ENCODE data around the gene ANKRD23. TPM values are rescaled to one million over a fixed set of nuclear protein-coding genes. Genes with fewer than 3 reads are reported as not detected.

Gene ANKRD23
- total and polyA plus RNA-seq, 2 of the 4 experiments (the other 2 are of a cell fraction) = 0.54 to 1.5 TPM

- Histone ChIP-seq H3K4me2 (ENCODE audit: low read depth, low read length) (peak overlapping the region; percentile 1; the same call in 1 of the 2 replicates), H4K5ac (ENCODE audit: low read depth, low read length) (peak overlapping the region; percentile 72; the same call in 1 of the 2 replicates), H2BK120ac (ENCODE audit: low read depth, low read length) (no peak overlapping the region), H3K9me1 (ENCODE audit: insufficient read depth, low read length) (peaks cover 8% of the 10 kb centered on the region; the same call in 1 of the 2 replicates), H3K4ac (ENCODE audit: low read depth, low read length) (peak overlapping the region; percentile 44), H3K27ac (ENCODE audit: insufficient read depth, low read length) (no peak overlapping the region), H3K4me1 (ENCODE audit: control insufficient read depth, insufficient read depth, low read length) (peaks cover 10% of the 10 kb centered on the region; the same call in 1 of the 2 replicates), H2AK5ac (ENCODE audit: low read depth, low read length) (0 out of 2 replicates have a peak overlapping the region, but pooled peaks have one; percentile 66), H2AK9ac (replicated peaks; ENCODE audit: low read depth, low read length, poor library complexity) (peak overlapping the region; percentile 43), H2BK5ac (ENCODE audit: low read depth, low read length, poor library complexity, severe bottlenecking) (no peak overlapping the region), H2BK20ac (ENCODE audit: low read depth, low read length) (no peak overlapping the region), H3K18ac (ENCODE audit: low read depth, low read length) (no peak overlapping the region; the same call in 1 of the 2 replicates), H3K23ac (ENCODE audit: low read depth, low read length) (0 out of 2 replicates have a peak overlapping the region, but pooled peaks have one; percentile 23), H3K36me3 (ENCODE audit: control insufficient read depth, insufficient read depth, low read length) (peaks cover 21% of the 10 kb centered on the region), H3K9me3 (ENCODE audit: control insufficient read depth, insufficient read depth, low read length) (no peaks in the 10 kb centered on the region), H3K9ac (ENCODE audit: low read depth, low read length) (no peak overlapping the region; the same call in 1 of the 2 replicates), H4K20me1 (ENCODE audit: insufficient read depth, low read length) (no peaks in the 10 kb centered on the region), H4K8ac (ENCODE audit: low read depth in 2 of 2, low read length in 2 of 2) (peak overlapping the region; percentile 38 to 84; a peak in 3 of 4 replicates), H3K14ac (replicated peaks; ENCODE audit: low read depth, low read length) (peak overlapping the region; percentile 36; the same call in 1 of the 2 replicates), H2AFZ (replicated peaks; ENCODE audit: low read length, poor library complexity) (peak overlapping the region; percentile 88), H3K79me1 (ENCODE audit: low read depth in 1 of 2, low read length in 2 of 2) (no peaks in the 10 kb centered on the region), H3K4me3 (ENCODE audit: insufficient read depth, low read depth, low read length) (no peak overlapping the region), H2BK15ac (ENCODE audit: low read depth, low read length) (no peak overlapping the region; the same call in 2 of the 3 replicates), H3K27me3 (ENCODE audit: control insufficient read depth, insufficient read depth, low read length) (no peaks in the 10 kb centered on the region), H4K91ac (ENCODE audit: insufficient read depth, low read depth, low read length) (no peak overlapping the region), H3K56ac (ENCODE audit: extremely low read depth, insufficient read depth, low read length) (no peak overlapping the region)
- BruUV-seq (replicated peaks) = TSS peak; percentile 56
- ATAC-seq (ENCODE audit: low read depth) (peak; percentile 79), DNase-seq (peak; percentile 64)
- dilution Hi-C loops (cut with HindIII; ENCODE audit: low sequenced_read_pairs, unreplicated experiment) (no loop called here), in situ Hi-C loops (cut with MboI; ENCODE audit: low sequenced_read_pairs) (no loop called here), intact Hi-C loops (cut with micrococcal nuclease) (no loop called here)
- WGBS, 2 experiments (ENCODE audit: extremely low coverage in 2 of 2, insufficient read length in 1 of 2) = 26% methylated on average over 10 of the region's 18 CpGs; no CpG with 5 or more reads in 1 of the 2 experiments
- POLR2A ChIA-PET (ENCODE audit: unreplicated experiment) = no interaction called here
- TF ChIP-seq MAZ (IDR thresholded peaks at IDR 0.05; ENCODE audit: borderline replicate concordance, low read depth, low read length) (no peak), ELK1 (IDR thresholded peaks at IDR 0.05; ENCODE audit: borderline replicate concordance, low read depth, low read length) (no peak), BHLHE40 (IDR thresholded peaks at IDR 0.05; ENCODE audit: low read depth, low read length) (no peak), USF2 (IDR thresholded peaks at IDR 0.05; ENCODE audit: low read depth, low read length) (no peak), RFX5 (IDR thresholded peaks at IDR 0.05; ENCODE audit: low read depth, low read length) (no peak), FOS (IDR thresholded peaks at IDR 0.05; ENCODE audit: low read depth, low read length) (no peak), CHD1 (IDR thresholded peaks at IDR 0.05; ENCODE audit: low read depth, low read length) (no peak), MXI1 (IDR thresholded peaks at IDR 0.05; ENCODE audit: borderline replicate concordance, low read depth, low read length) (no peak), NFE2L2 (IDR thresholded peaks at IDR 0.05; ENCODE audit: low read depth, low read length) (no peak), MAFK (IDR thresholded peaks at IDR 0.05; ENCODE audit: low read depth, low read length) (no peak), RAD21 (IDR thresholded peaks at IDR 0.05; ENCODE audit: low read length) (no peak), CEBPB (IDR thresholded peaks at IDR 0.05; ENCODE audit: low read depth, low read length) (no peak)
- CTCF ChIA-PET = interaction anchor here (0.9 kb wide), 1 partner anchor 9 kb away, joined by 5 read pairs; no protein-coding TSS in a partner anchor
Observed at GRCh38 chr2:96832754-96833507, 10.9 kb downstream of the ANKRD23 start.

Measured in IMR-90 (cell line).